ENCODE results near the gene KIAA0319L.

DNA sequence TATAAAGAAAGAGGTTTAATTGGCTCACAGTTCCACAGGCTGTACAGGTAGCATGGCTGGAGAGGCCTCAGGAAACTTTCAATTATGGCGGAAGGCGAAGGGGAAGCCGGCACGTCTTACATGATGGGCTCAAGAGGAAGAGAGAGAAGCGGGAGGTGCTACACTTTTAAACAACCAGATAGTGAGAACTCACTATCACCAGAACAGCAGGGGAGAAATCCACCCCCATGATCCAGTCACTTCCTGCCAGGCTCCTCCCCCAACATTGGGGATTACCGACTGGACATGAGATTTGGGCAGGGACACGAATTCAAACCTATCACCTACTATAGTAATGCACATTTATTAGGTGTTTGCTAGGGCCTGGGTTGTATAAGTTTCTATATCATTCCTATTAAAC lies 170.9 kb downstream of the KIAA0319L start:
- no peak for TF ChIP-seq EZH2 (IDR thresholded peaks at IDR 0.05)
- no peak for TF ChIP-seq POLR2AphosphoS5 (IDR thresholded peaks at IDR 0.05; ENCODE audit: borderline replicate concordance, low read depth, low read length)
